K562 (cell line): ENCODE results near the gene DOCK7.

ENCODE experiments used
- CTCF ChIP-seq, 3 experiments: IDR thresholded peaks in 2 of 3; conservative IDR thresholded peaks in 1 of 3; 2 replicates each; pipeline ENCODE4 v1.5.1; 2011 to 2012; ENCODE audit warnings: low read length in 3 of 3, mild to moderate bottlenecking in 3 of 3, control low read depth in 2 of 3, improper control_type of control experiment in 1 of 3, inconsistent platforms in 1 of 3, low read depth in 1 of 3, mixed read lengths in 1 of 3, moderate library complexity in 1 of 3; ENCODE audit not compliant: insufficient read depth in 2 of 3
- IRF9 ChIP-seq: fragments of 450-650 bp; IDR thresholded peaks from 2 replicates; pipeline ENCODE4 v1.6.1; 2016; ENCODE audit warnings: missing biosample characterization, missing genetic modification characterization
- TAF15 ChIP-seq: fragments of 200-400 bp; formaldehyde crosslinking; IDR thresholded peaks from 2 replicates; pipeline ENCODE4 v1.6.1; 2017; ENCODE audit warnings: mild to moderate bottlenecking, low read depth, low read length, moderate library complexity

- TF ChIP-seq IRF9 (tag) (no peak), CTCF (IDR thresholded peaks at IDR 0.05 in 2 of 3, conservative IDR thresholded peaks at IDR 0.05 in 1 of 3; ENCODE audit: insufficient read depth in 2 of 3, low read depth in 1 of 3, low read length in 3 of 3) (no peak), TAF15 (no peak)
Measured at GRCh38 chr1:62728963-62729362, 40.8 kb upstream of the DOCK7 start.
